IMR-90 (cell line): ENCODE measurements around the gene UBASH3B.

Experiments
- BHLHE40 ChIP-seq: fragments of 150-350 bp; IDR thresholded peaks from 2 replicates; pipeline ENCODE4 v1.6.1; 2016; ENCODE audit warnings: mild to moderate bottlenecking, low read depth, low read length
- CEBPB ChIP-seq: IDR thresholded peaks from 2 replicates; pipeline ENCODE4 v1.6.1; 2012; ENCODE audit warnings: low read depth, low read length, improper control_type of control experiment
- CHD1 ChIP-seq: IDR thresholded peaks from 2 replicates; pipeline ENCODE4 v1.6.1; 2012; ENCODE audit warnings: low read depth, low read length, improper control_type of control experiment
- FOS ChIP-seq: fragments of 150-350 bp; IDR thresholded peaks from 2 replicates; pipeline ENCODE4 v1.6.1; 2016; ENCODE audit warnings: low read depth, low read length
- MAFK ChIP-seq: IDR thresholded peaks from 2 replicates; pipeline ENCODE4 v1.6.1; 2012; ENCODE audit warnings: low read depth, low read length, improper control_type of control experiment
- MAZ ChIP-seq: IDR thresholded peaks from 2 replicates; pipeline ENCODE4 v1.6.1; 2012; ENCODE audit warnings: low read depth, mild to moderate bottlenecking, low read length, improper control_type of control experiment, moderate library complexity, borderline replicate concordance
- MXI1 ChIP-seq: IDR thresholded peaks from 2 replicates; pipeline ENCODE4 v1.6.1; 2012; ENCODE audit warnings: low read depth, mild to moderate bottlenecking, low read length, moderate library complexity, borderline replicate concordance
- POLR2A ChIP-seq: IDR thresholded peaks from 2 replicates; pipeline ENCODE4 v1.6.1; 2012; ENCODE audit warnings: mild to moderate bottlenecking, low read depth, low read length
- RAD21 ChIP-seq: IDR thresholded peaks from 2 replicates; pipeline ENCODE4 v1.6.1; 2012; ENCODE audit warnings: low read length, improper control_type of control experiment
- RCOR1 ChIP-seq: IDR thresholded peaks from 2 replicates; pipeline ENCODE4 v1.6.1; 2012; ENCODE audit warnings: mild to moderate bottlenecking, low read length, improper control_type of control experiment; ENCODE audit not compliant: insufficient replicate concordance
- RFX5 ChIP-seq: IDR thresholded peaks from 2 replicates; pipeline ENCODE4 v1.8.0; 2012; ENCODE audit warnings: low read depth, mild to moderate bottlenecking, low read length, moderate library complexity
- SMC3 ChIP-seq: fragments of 150-350 bp; IDR thresholded peaks from 2 replicates; pipeline ENCODE4 v1.6.1; 2016; ENCODE audit warnings: low read depth, mild to moderate bottlenecking, antibody characterized with exemption, low read length, moderate library complexity
- TF ChIP-seq, protein P1 (sequence below): conservative IDR thresholded peaks from 2 replicates; pipeline ENCODE4 v1.5.1; 2012; ENCODE audit warnings: mild to moderate bottlenecking, low read depth, low read length, improper control_type of control experiment
- TF ChIP-seq, protein P2 (sequence below): fragments of 150-350 bp; IDR thresholded peaks from 2 replicates; pipeline ENCODE4 v1.6.1; 2017; ENCODE audit warnings: mild to moderate bottlenecking, antibody characterized with exemption, low read length, low read depth

DNA sequence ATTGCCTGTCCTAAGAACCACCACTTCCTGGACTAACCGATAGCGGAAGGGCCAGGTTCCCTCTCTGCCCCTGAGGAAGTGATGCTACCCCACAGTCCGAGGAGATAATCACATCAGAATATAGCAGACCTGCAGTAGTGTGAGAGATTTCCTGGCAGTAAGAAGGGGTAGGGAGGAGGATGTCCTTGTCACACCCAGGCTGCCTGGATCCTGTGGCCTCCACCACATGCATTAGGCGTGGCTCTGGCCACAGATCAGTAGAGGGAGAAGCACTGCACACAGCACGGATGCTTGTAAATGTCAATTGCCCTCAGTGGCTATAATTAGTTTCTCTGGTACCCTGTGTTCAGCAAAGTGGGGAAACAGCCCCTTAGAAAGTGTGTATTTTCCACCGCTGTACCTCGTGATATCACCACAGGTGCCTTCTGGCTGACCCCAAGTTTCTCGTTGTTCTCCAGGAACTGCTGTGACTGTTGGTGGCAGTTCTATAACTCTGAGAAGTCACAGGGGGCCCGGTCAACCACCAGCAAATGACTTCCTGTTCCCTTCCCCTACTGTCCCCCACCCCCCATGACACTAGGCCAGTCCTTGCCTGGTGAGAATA lies 61.8 kb downstream of the UBASH3B start:
- TF ChIP-seq, protein P1, sequence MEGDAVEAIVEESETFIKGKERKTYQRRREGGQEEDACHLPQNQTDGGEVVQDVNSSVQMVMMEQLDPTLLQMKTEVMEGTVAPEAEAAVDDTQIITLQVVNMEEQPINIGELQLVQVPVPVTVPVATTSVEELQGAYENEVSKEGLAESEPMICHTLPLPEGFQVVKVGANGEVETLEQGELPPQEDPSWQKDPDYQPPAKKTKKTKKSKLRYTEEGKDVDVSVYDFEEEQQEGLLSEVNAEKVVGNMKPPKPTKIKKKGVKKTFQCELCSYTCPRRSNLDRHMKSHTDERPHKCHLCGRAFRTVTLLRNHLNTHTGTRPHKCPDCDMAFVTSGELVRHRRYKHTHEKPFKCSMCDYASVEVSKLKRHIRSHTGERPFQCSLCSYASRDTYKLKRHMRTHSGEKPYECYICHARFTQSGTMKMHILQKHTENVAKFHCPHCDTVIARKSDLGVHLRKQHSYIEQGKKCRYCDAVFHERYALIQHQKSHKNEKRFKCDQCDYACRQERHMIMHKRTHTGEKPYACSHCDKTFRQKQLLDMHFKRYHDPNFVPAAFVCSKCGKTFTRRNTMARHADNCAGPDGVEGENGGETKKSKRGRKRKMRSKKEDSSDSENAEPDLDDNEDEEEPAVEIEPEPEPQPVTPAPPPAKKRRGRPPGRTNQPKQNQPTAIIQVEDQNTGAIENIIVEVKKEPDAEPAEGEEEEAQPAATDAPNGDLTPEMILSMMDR = no peak
- no peak for TF ChIP-seq POLR2A
- TF ChIP-seq RAD21 = no peak
- TF ChIP-seq, protein P2, sequence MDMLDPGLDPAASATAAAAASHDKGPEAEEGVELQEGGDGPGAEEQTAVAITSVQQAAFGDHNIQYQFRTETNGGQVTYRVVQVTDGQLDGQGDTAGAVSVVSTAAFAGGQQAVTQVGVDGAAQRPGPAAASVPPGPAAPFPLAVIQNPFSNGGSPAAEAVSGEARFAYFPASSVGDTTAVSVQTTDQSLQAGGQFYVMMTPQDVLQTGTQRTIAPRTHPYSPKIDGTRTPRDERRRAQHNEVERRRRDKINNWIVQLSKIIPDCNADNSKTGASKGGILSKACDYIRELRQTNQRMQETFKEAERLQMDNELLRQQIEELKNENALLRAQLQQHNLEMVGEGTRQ = no peak
- TF ChIP-seq MAZ = no peak
- no peak for TF ChIP-seq RCOR1
- TF ChIP-seq RFX5 = no peak
- TF ChIP-seq CHD1 = no peak
- no peak for TF ChIP-seq BHLHE40
- TF ChIP-seq MAFK = no peak
- no peak for TF ChIP-seq MXI1
- TF ChIP-seq FOS = no peak
- TF ChIP-seq SMC3 = no peak
- no peak for TF ChIP-seq CEBPB
